GM12878 (cell line): ENCODE results near the gene TDRD12. TPM values are rescaled to one million over a fixed set of nuclear protein-coding genes. Genes with fewer than 3 reads are reported as not detected.

Source experiments
- ATAC-seq: fragments of 200-7000 bp; cut with Tn5 transposase; 3 replicates; pipeline ENCODE4 v1.9.1; 2020; ENCODE audit warnings: mild to moderate bottlenecking, moderate library complexity
- BruUV-seq: library from RNA; stranded (reverse); fragments of 400-500 nt; replicated peaks from 2 replicates; lab custom pipeline; 2021; lab: Mats Ljungman, UMichigan
- CTCF ChIA-PET: fragments of 300-600 bp; sonication (Branson Sonifier 250); formaldehyde crosslinking; extraction: SDS; loops from one replicate; lab custom pipeline; 2021; ENCODE audit warnings: inconsistent platforms; lab: Yijun Ruan, JAX
- POLR2A ChIA-PET: fragments of 350-600 bp; formaldehyde crosslinking; extraction: SDS; loops from one replicate; lab custom pipeline; 2021; ENCODE audit warnings: inconsistent platforms; lab: Charles Lee
- RAD21 ChIA-PET: fragments of 300-600 bp; sonication (Branson Sonifier 250); formaldehyde crosslinking; loops from one replicate; lab custom pipeline; 2023; ENCODE audit warnings: antibody characterized with exemption; ENCODE audit not compliant: unreplicated experiment; lab: Charles Lee
- SMC1A ChIA-PET: fragments of 300-600 bp; sonication (Branson Sonifier 250); formaldehyde crosslinking; loops from one replicate; lab custom pipeline; 2023; ENCODE audit not compliant: unreplicated experiment, uncharacterized antibody; lab: Charles Lee
- DNase-seq: peaks from one replicate; pipeline ENCODE4 v3.0.0-alpha.2; 2011; ENCODE audit warnings: low read depth, low spot score
- FAIRE-seq: peaks from 3 replicates; lab custom pipeline; 2011; peaks lifted over from hg19 to GRCh38; lab: Jason Lieb, UNC
- H2AFZ ChIP-seq: 2 replicates; pipeline ENCODE4 v1.6.0; 2011; ENCODE audit warnings: low read depth, low read length, control low read depth; ENCODE audit not compliant: control insufficient read depth
- H3K27ac ChIP-seq: 2 replicates; pipeline ENCODE4 v1.5.1; 2011; ENCODE audit warnings: control low read depth; ENCODE audit not compliant: control insufficient read depth, insufficient read depth
- H3K27me3 ChIP-seq, 2 experiments: replicated peaks in 1 of 2; 2 replicates each; pipeline versions ENCODE4 v1.6.0 to v1.6.1; 2011; ENCODE audit warnings: low read length in 1 of 2; ENCODE audit not compliant: control insufficient read depth in 2 of 2, insufficient read depth in 2 of 2
- H3K36me3 ChIP-seq, 2 experiments: 2 replicates each; pipeline ENCODE4 v1.5.1; 2011; ENCODE audit warnings: low read length in 1 of 2; ENCODE audit not compliant: control insufficient read depth in 2 of 2, insufficient read depth in 2 of 2
- H3K4me1 ChIP-seq: 2 replicates; pipeline ENCODE4 v1.6.1; 2011; ENCODE audit warnings: mild to moderate bottlenecking, low read length, moderate library complexity, mixed read lengths; ENCODE audit not compliant: control insufficient read depth, insufficient read depth
- H3K4me2 ChIP-seq: 2 replicates; pipeline ENCODE4 v1.6.0; 2011; ENCODE audit warnings: control low read depth; ENCODE audit not compliant: control insufficient read depth, insufficient read depth
- H3K4me3 ChIP-seq: fragments of 200-600 bp; sonication (generic); 2 replicates; pipeline ENCODE4 v1.5.1; 2016
- H3K79me2 ChIP-seq: 2 replicates; pipeline ENCODE4 v1.6.0; 2011; ENCODE audit warnings: low read length; ENCODE audit not compliant: control insufficient read depth, insufficient read depth
- H3K9ac ChIP-seq: 2 replicates; pipeline ENCODE4 v1.8.0; 2011; ENCODE audit warnings: low read length, control low read depth, mixed read lengths; ENCODE audit not compliant: control insufficient read depth, insufficient read depth
- H3K9me3 ChIP-seq: replicated peaks from 3 replicates; pipeline ENCODE4 v1.5.1; 2011; ENCODE audit warnings: mild to moderate bottlenecking, low read length; ENCODE audit not compliant: control insufficient read depth, insufficient read depth
- H4K20me1 ChIP-seq: 2 replicates; pipeline ENCODE4 v1.6.0; 2011; ENCODE audit not compliant: control insufficient read depth, insufficient read depth
- BHLHE40 ChIP-seq, 2 experiments: fragments of 450-650 bp in 1 of 2; IDR thresholded peaks; 2 replicates each; pipeline ENCODE4 v1.6.1; 2011 to 2017; ENCODE audit warnings: low read depth in 2 of 2, borderline replicate concordance in 1 of 2, improper control_type of control experiment in 1 of 2, low read length in 1 of 2, mild to moderate bottlenecking in 1 of 2
- CBX5 ChIP-seq: sonication (generic); IDR thresholded peaks from 2 replicates; pipeline ENCODE4 v1.6.1; 2016; ENCODE audit warnings: low read depth, moderate library complexity, mild to moderate bottlenecking, inconsistent platforms
- GABPA ChIP-seq: IDR thresholded peaks from 2 replicates; pipeline ENCODE4 v1.6.1; 2014; ENCODE audit warnings: antibody characterized with exemption, low read depth, mild to moderate bottlenecking, inconsistent platforms
- HDGF ChIP-seq: fragments of 450-650 bp; IDR thresholded peaks from 2 replicates; pipeline ENCODE4 v1.6.1; 2016; ENCODE audit warnings: antibody characterized with exemption
- IKZF1 ChIP-seq: fragments of 450-650 bp; conservative IDR thresholded peaks from 2 replicates; pipeline ENCODE4 v1.6.1; 2017; ENCODE audit warnings: antibody characterized with exemption, mild to moderate bottlenecking
- IKZF2 ChIP-seq, 2 experiments: fragments of 450-650 bp; IDR thresholded peaks; 2 replicates each; pipeline ENCODE4 v1.6.1; 2017; ENCODE audit warnings: mild to moderate bottlenecking in 2 of 2, moderate library complexity in 2 of 2
- MEF2B ChIP-seq: fragments of 450-650 bp; IDR thresholded peaks from 2 replicates; pipeline ENCODE4 v1.6.1; 2018; ENCODE audit warnings: mild to moderate bottlenecking, moderate library complexity; ENCODE audit not compliant: partially characterized antibody, poor library complexity, severe bottlenecking
- RBBP5 ChIP-seq: fragments of 200-600 bp; sonication (generic); conservative IDR thresholded peaks from 2 replicates; pipeline ENCODE4 v1.6.1; 2016
- RUNX3 ChIP-seq: IDR thresholded peaks from 2 replicates; pipeline ENCODE4 v1.6.1; 2012; ENCODE audit warnings: low read length, inconsistent platforms
- SPI1 ChIP-seq: IDR thresholded peaks from 2 replicates; pipeline ENCODE4 v1.6.1; 2011; ENCODE audit warnings: low read depth, mild to moderate bottlenecking, low read length, moderate library complexity, borderline replicate concordance; ENCODE audit not compliant: insufficient read depth
- SRF ChIP-seq, 2 experiments: IDR thresholded peaks; 2 replicates each; pipeline ENCODE4 v1.6.1; 2011; ENCODE audit warnings: low read depth in 2 of 2, low read length in 2 of 2, mild to moderate bottlenecking in 1 of 2, moderate library complexity in 1 of 2
- TCF3 ChIP-seq: IDR thresholded peaks from 2 replicates; pipeline ENCODE4 v1.6.1; 2012; ENCODE audit warnings: low read depth, mild to moderate bottlenecking, low read length, borderline replicate concordance; ENCODE audit not compliant: insufficient read depth
- ZZZ3 ChIP-seq: IDR thresholded peaks from 2 replicates; pipeline ENCODE4 v1.6.1; 2011; ENCODE audit warnings: low read depth; ENCODE audit not compliant: control insufficient read depth, insufficient read length
- WGBS: methylation state at CpG from one replicate; pipeline ENCODE4 v1.1.6; 2016; ENCODE audit warnings: low lambda C conversion rate; ENCODE audit not compliant: insufficient replicate concordance, insufficient coverage; ENCODE audit errors: missing lambda C conversion rate; 5-methylcytosine and 5-hydroxymethylcytosine counted together
- in situ Hi-C: fragments of 300-500 bp; cut with MboI; formaldehyde crosslinking; loops from 9 replicates; pipeline ENCODE4 v1.14.3; 2018; ENCODE audit warnings: mixed read lengths
- intact Hi-C: fragments of 100-400 bp; cut with micrococcal nuclease; formaldehyde crosslinking; loops from one replicate; pipeline ENCODE4 v1.14.2; 2022; ENCODE audit not compliant: unreplicated experiment
- polyA plus RNA-seq, 11 experiments: library from polyadenylated mRNA; depleted of rRNA in 4 of 11; unstranded in 6 of 11; stranded (reverse) in 5 of 11; fragments of >200 nt; fragmentation: Nextera tagmentation in 4 of 11; fragmentation: Illumina TruSeq in 1 of 11; extraction: Ambion mirVana in 4 of 11; extraction: Trizol in 1 of 11; gene quantifications; 1 replicate in 1 of 11; 2 replicates in 10 of 11; pipeline versions ENCODE4 v1.2.1 to v1.2.3, GENCODE V29; 2011 to 2016; ENCODE audit warnings: inconsistent platforms in 2 of 11, missing spikeins in 2 of 11, low read depth in 1 of 11
- total RNA-seq, 4 experiments: library from RNA; depleted of rRNA in 3 of 4; stranded (reverse); fragments of >200 nt in 3 of 4; fragmentation: Illumina TruSeq in 1 of 4; extraction: Trizol in 1 of 4; gene quantifications; 2 replicates each; pipeline versions ENCODE4 v1.2.1 to v1.2.3, GENCODE V29; 2013 to 2021

Gene TDRD12
- total and polyA plus RNA-seq, 10 of the 15 experiments (the other 5 are each of a cell fraction or from before 2014, with no cell fraction given): 0.08 to 0.15 TPM; not detected in 8

GRCh38 chr19:32818536-32818935, 99.0 kb downstream of the TDRD12 start:
- SMC1A ChIA-PET: no interaction called here
- 47% methylated on average over 8 of the region's 8 CpGs for WGBS

GRCh38 chr19:32819419-32820400, 100.1 kb downstream of the TDRD12 start:
- in situ Hi-C loops: no loop called here
- intact Hi-C loops: no loop called here
- ChIA-PET POLR2A (interaction anchor here (0.9 kb wide), 1 partner anchor 10 kb away, joined by 3 read pairs; no protein-coding TSS in a partner anchor), RAD21 (no interaction called here), CTCF (interaction anchor here (1.2 kb wide), 1 partner anchor 9 kb away, joined by 3 read pairs; no protein-coding TSS in a partner anchor), SMC1A (interaction anchor here (0.6 to 1.4 kb wide), 3 partner anchors 44 to 76 kb away, joined by 3 to 4 read pairs (median 3); no protein-coding TSS in a partner anchor)
- H4K20me1 ChIP-seq: no peaks in the 10 kb centered on the region
- no peak overlapping the region for H3K4me3 ChIP-seq
- WGBS: 22% methylated on average over 17 of the region's 17 CpGs
- H3K36me3 ChIP-seq: no peaks in the 10 kb centered on the region
- ATAC-seq: peak; percentile 53
- H2AFZ ChIP-seq: no peak overlapping the region
- peak; percentile 53 for TF ChIP-seq IKZF1
- peak; percentile 15 to 41; a peak in 1 of 4 replicates for TF ChIP-seq IKZF2 (IDR thresholded peaks at IDR 0.05)
- peak; percentile 50 for TF ChIP-seq MEF2B
- TF ChIP-seq CBX5: no peak
- TF ChIP-seq RUNX3: peak; percentile 48
- peaks cover 0 to 3% of the 10 kb centered on the region in 2 experiments; a peak in 2 of 4 replicates for H3K27me3 ChIP-seq
- H3K4me2 ChIP-seq: no peak overlapping the region
- H3K9ac ChIP-seq: no peak overlapping the region; the same call in 1 of the 2 replicates
- H3K4me1 ChIP-seq: peaks cover 6% of the 10 kb centered on the region; the same call in 1 of the 2 replicates
- no peak for DNase-seq
- BruUV-seq: no TSS peak
- H3K27ac ChIP-seq: no peak overlapping the region
- FAIRE-seq: no peak
- H3K79me2 ChIP-seq: no peaks in the 10 kb centered on the region
- H3K9me3 ChIP-seq: no peaks in the 10 kb centered on the region

More at GRCh38 chr19:32818536-32818935, 99.0 kb downstream of the TDRD12 start:
- DNase-seq (no peak), FAIRE-seq (no peak), ATAC-seq (no peak)
- CTCF ChIA-PET: no interaction called here
- H3K27ac ChIP-seq: no peak overlapping the region
- no peak overlapping the region for H3K4me2 ChIP-seq
- H3K79me2 ChIP-seq: no peaks in the 10 kb centered on the region
- peaks cover 6% of the 10 kb centered on the region; the same call in 1 of the 2 replicates for H3K4me1 ChIP-seq
- in situ Hi-C loops: no loop called here
- no peak overlapping the region for H3K4me3 ChIP-seq
- H3K36me3 ChIP-seq: no peaks in the 10 kb centered on the region
- BruUV-seq: no TSS peak
- no peaks in the 10 kb centered on the region for H3K9me3 ChIP-seq
- RAD21 ChIA-PET: no interaction called here
- TF ChIP-seq SRF (IDR thresholded peaks at IDR 0.05; ENCODE audit: low read depth in 2 of 2, low read length in 2 of 2) (no peak), HDGF (no peak), RBBP5 (no peak), ZZZ3 (no peak), BHLHE40 (IDR thresholded peaks at IDR 0.05; ENCODE audit: borderline replicate concordance in 1 of 2, low read depth in 2 of 2, low read length in 1 of 2) (no peak), TCF3 (no peak), SPI1 (no peak), GABPA (no peak)
- no peak overlapping the region for H3K9ac ChIP-seq
- POLR2A ChIA-PET: interaction anchor here (0.9 kb wide), 1 partner anchor 9 kb away, joined by 3 read pairs; no protein-coding TSS in a partner anchor
- H2AFZ ChIP-seq: no peak overlapping the region
- peaks cover 0 to 3% of the 10 kb centered on the region in 2 experiments; a peak in 1 of 4 replicates for H3K27me3 ChIP-seq
- intact Hi-C loops: no loop called here
- no peaks in the 10 kb centered on the region for H4K20me1 ChIP-seq
